HEK293T (cell line): ENCODE measurements around the gene ELOVL3.

Experiments used
- CTCF ChIA-PET: fragments of 350-600 bp; formaldehyde crosslinking; extraction: SDS; loops from one replicate; lab custom pipeline; 2021; ENCODE audit warnings: antibody characterized with exemption, inconsistent platforms; lab: Yijun Ruan, JAX
- POLR2A ChIA-PET: fragments of 350-600 bp; formaldehyde crosslinking; extraction: SDS; loops from one replicate; lab custom pipeline; 2020; ENCODE audit warnings: antibody characterized with exemption, inconsistent platforms; lab: Yijun Ruan, JAX
- DNase-seq: peaks from one replicate; pipeline ENCODE4 v3.0.0; 2012; ENCODE audit warnings: mixed read lengths; ENCODE audit errors: extremely low spot score
- ARNT ChIP-seq: fragments of 450-650 bp; IDR thresholded peaks from 2 replicates; pipeline ENCODE4 v1.6.1; 2017; ENCODE audit warnings: mild to moderate bottlenecking
- BHLHE40 ChIP-seq: fragments of 450-650 bp; IDR thresholded peaks from 2 replicates; pipeline ENCODE4 v1.6.1; 2016; ENCODE audit warnings: mild to moderate bottlenecking, moderate library complexity, borderline replicate concordance
- CTBP1 ChIP-seq: fragments of 450-650 bp; IDR thresholded peaks from 2 replicates; pipeline ENCODE4 v1.6.1; 2016; ENCODE audit warnings: borderline replicate concordance
- ELF4 ChIP-seq: fragments of 450-650 bp; IDR thresholded peaks from 2 replicates; pipeline ENCODE4 v1.6.1; 2017; ENCODE audit warnings: antibody characterized with exemption
- FOXA1 ChIP-seq: fragments of 450-650 bp; IDR thresholded peaks from 2 replicates; pipeline ENCODE4 v1.6.1; 2016; ENCODE audit warnings: mild to moderate bottlenecking
- FOXK2 ChIP-seq: fragments of 450-650 bp; IDR thresholded peaks from 2 replicates; pipeline ENCODE4 v1.6.1; 2016; ENCODE audit warnings: mild to moderate bottlenecking
- FOXM1 ChIP-seq: fragments of 450-650 bp; IDR thresholded peaks from 2 replicates; pipeline ENCODE4 v1.6.1; 2017; ENCODE audit warnings: mild to moderate bottlenecking, borderline replicate concordance
- HDGF ChIP-seq: fragments of 450-650 bp; IDR thresholded peaks from 2 replicates; pipeline ENCODE4 v1.6.1; 2017; ENCODE audit warnings: antibody characterized with exemption, borderline replicate concordance
- L3MBTL2 ChIP-seq: fragments of 450-650 bp; conservative IDR thresholded peaks from 2 replicates; pipeline ENCODE4 v1.6.1; 2016; ENCODE audit warnings: mild to moderate bottlenecking
- LEF1 ChIP-seq: fragments of 450-650 bp; IDR thresholded peaks from 2 replicates; pipeline ENCODE4 v1.6.1; 2017; ENCODE audit warnings: mild to moderate bottlenecking, borderline replicate concordance
- NFRKB ChIP-seq: fragments of 450-650 bp; IDR thresholded peaks from 2 replicates; pipeline ENCODE4 v1.6.1; 2016; ENCODE audit warnings: mild to moderate bottlenecking, moderate library complexity
- SP1 ChIP-seq: fragments of 450-650 bp; IDR thresholded peaks from 2 replicates; pipeline ENCODE4 v1.6.1; 2017
- SUZ12 ChIP-seq: fragments of 450-650 bp; IDR thresholded peaks from 2 replicates; pipeline ENCODE4 v1.6.1; 2016; ENCODE audit warnings: mild to moderate bottlenecking
- TARDBP ChIP-seq: fragments of 450-650 bp; IDR thresholded peaks from 2 replicates; pipeline ENCODE4 v1.6.1; 2016
- ZNF384 ChIP-seq: fragments of 450-650 bp; IDR thresholded peaks from 2 replicates; pipeline ENCODE4 v1.6.1; 2016
- TF ChIP-seq, protein P1 (sequence below): fragments of 450-650 bp; IDR thresholded peaks from 2 replicates; pipeline ENCODE4 v1.6.1; 2016

Gene ELOVL3

DNA sequence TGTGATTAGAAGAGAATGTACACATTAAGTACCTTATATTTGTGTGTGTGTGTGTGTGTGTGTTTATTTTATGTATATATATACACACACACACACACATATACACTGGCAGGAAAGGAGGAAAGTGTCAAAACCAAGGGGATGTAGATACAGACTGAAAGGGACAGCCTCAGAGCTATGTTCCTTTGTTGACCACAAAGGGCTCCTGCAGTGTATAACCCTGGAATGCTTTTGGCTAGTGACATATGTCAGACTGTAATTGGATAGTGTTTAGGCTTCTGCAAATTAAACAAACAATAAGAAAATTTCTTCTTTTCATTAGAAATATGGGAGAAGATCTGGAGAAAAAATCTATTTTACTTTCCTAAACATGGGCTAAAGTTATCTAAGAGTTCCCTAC, 35.1 kb downstream of the ELOVL3 start:
- no peak for TF ChIP-seq SUZ12
- ChIA-PET CTCF (interaction anchor here (0.7 kb wide), 1 partner anchor 243 kb away, joined by 3 read pairs; no protein-coding TSS in a partner anchor), POLR2A (no interaction called here)
- no peak for DNase-seq

DNA sequence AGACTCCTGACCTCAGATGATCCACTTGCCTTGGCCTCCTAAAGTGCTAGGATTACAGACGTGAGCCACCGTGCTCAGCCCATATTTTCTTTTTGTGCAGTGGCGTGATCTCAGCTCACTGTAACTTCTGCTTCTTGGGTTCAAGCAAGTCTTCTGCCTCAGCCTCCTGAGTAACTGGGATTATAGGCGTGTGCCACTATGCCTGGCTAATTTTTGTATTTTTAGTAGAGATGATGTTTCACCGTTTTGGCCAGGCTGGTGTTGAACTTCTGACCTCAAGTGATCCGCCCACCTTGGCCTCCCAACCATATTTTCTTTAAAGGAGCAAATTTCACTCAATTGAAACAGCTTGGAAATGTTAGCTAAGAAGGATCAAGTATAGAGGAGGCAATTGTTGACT, 35.7 kb downstream of the ELOVL3 start:
- CTCF ChIA-PET, result no interaction called here
- TF ChIP-seq TARDBP, result no peak
- DNase-seq, result no peak
- POLR2A ChIA-PET, result no interaction called here

DNA sequence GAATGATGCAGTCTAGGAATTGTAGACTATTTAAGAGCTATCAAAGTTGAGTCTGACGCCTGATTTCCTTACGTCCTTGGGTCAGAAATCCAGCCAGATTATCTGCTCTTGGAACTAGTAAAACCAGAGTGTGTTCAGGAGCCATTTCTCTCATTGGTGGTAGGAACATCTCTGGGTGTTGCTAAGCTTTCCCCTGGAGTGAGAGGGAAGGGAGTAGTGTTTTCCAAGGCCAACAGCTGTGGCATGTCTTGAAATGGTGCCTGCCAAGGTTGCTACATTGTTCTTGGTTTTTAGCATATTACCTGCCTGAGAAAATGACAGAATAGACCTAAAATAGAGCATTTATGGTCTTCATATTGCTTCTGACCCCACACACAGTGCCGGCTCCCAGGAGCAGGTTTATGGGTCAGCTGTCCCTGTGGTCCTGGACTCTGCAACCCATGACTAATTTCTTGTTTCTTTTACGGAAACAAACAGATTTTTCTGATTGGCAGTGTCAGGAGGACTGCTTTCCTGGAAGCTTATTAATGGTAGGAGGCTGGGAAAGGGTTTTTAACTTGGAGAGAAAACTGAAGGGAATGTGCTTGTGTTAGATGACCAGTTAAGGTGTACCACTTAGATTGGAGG, 36.8 kb downstream of the ELOVL3 start:
- ChIA-PET CTCF (no interaction called here), POLR2A (no interaction called here)
- DNase-seq, result no peak
- no peak for TF ChIP-seq ARNT
- no peak for TF ChIP-seq HDGF
- no peak for TF ChIP-seq FOXK2
- TF ChIP-seq FOXM1, result no peak
- TF ChIP-seq LEF1, result no peak

DNA sequence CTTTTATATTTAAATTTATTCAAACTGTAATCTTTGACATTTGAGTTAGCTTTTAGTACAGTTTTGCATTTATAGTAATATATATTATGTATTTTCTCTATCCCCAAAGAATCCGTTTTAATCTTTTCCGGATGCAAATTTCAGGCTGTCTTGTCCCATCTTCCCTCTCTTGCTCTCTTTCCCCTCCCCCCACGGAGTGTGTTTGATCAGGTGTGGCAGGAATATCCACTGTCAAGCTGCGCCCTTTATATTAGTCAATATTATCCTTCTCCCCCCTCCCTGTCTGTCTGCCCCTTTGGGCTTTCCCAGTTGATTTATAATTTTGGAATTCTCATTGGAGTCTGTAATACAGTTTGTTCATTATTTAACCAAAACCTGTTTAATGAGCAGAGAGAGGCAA, 38.3 kb downstream of the ELOVL3 start:
- CTCF ChIA-PET, result no interaction called here
- no peak for DNase-seq
- TF ChIP-seq FOXA1 (no peak), LEF1 (no peak), HDGF (no peak), L3MBTL2 (no peak), ZNF384 (no peak), CTBP1 (no peak), BHLHE40 (no peak), FOXK2 (no peak), NFRKB (no peak), SUZ12 (no peak), TARDBP (no peak), ARNT (no peak), SP1 (no peak), FOXM1 (no peak), ELF4 (no peak)
- TF ChIP-seq, protein P1, sequence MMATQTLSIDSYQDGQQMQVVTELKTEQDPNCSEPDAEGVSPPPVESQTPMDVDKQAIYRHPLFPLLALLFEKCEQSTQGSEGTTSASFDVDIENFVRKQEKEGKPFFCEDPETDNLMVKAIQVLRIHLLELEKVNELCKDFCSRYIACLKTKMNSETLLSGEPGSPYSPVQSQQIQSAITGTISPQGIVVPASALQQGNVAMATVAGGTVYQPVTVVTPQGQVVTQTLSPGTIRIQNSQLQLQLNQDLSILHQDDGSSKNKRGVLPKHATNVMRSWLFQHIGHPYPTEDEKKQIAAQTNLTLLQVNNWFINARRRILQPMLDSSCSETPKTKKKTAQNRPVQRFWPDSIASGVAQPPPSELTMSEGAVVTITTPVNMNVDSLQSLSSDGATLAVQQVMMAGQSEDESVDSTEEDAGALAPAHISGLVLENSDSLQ, result no peak
- POLR2A ChIA-PET, result no interaction called here

DNA sequence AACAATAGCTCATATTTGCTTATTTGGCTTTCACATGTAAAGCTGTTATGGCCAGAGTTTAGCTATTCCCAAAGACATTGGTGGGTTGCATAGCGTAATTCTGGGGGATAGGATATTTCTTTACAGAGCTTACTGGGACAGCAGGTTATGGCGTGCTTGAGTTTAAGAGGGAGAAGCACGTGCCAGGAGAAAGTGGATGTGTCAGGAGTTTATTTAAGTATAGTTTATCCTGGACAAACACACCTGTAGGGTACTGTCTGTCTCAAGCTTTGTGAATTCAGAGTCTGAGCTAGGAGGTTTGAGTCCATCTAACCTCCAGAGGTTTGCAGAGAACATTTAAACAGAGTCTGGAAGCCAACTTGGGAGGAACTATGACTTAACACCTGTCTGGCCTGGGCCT, 40.6 kb downstream of the ELOVL3 start:
- no peak for DNase-seq
- CTCF ChIA-PET, result no interaction called here
- TF ChIP-seq HDGF (no peak), TARDBP (no peak), ARNT (no peak), NFRKB (no peak)
- POLR2A ChIA-PET, result interaction anchor here (1.1 to 1.4 kb wide), 2 partner anchors 19 to 22 kb away, joined by 3 to 5 read pairs; partner anchors contain the start of gene GBF1

DNA sequence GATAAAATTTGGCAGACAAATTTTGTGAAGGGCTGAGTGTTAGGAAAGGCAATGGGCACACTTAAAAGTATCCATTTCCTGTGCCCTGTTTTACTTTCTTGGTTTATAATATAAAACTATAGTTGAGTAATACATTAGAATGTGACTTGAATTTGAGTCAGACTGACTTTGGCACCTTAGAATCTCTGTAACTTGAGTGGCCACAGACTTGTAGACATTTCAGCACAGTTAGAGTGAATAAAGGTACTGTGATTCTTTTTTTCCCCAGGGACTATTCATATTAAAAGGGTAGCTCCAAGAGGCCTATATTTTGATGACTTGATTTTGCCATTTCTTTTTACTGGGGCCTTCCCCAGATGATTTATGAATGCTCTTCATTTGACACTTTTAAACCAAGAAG, 41.6 kb downstream of the ELOVL3 start:
- TF ChIP-seq SP1, result no peak
- no peak for TF ChIP-seq ELF4
- TF ChIP-seq L3MBTL2, result no peak
- TF ChIP-seq, protein P1, result no peak; the same call in 1 of the 2 replicates
- no peak for TF ChIP-seq FOXM1
- no peak for TF ChIP-seq ARNT
- TF ChIP-seq LEF1, result no peak
- no peak for TF ChIP-seq NFRKB
- no peak for TF ChIP-seq FOXA1
- TF ChIP-seq BHLHE40, result no peak
- TF ChIP-seq CTBP1, result no peak
- TF ChIP-seq ZNF384, result no peak
- no peak for TF ChIP-seq HDGF
- no peak for TF ChIP-seq TARDBP
- no peak for TF ChIP-seq FOXK2
- no peak for TF ChIP-seq SUZ12
- DNase-seq, result no peak
- ChIA-PET CTCF (interaction anchor here (0.7 to 0.9 kb wide), 4 partner anchors 10 to 108 kb away, joined by 3 to 5 read pairs (median 3); no protein-coding TSS in a partner anchor), POLR2A (no interaction called here)

DNA sequence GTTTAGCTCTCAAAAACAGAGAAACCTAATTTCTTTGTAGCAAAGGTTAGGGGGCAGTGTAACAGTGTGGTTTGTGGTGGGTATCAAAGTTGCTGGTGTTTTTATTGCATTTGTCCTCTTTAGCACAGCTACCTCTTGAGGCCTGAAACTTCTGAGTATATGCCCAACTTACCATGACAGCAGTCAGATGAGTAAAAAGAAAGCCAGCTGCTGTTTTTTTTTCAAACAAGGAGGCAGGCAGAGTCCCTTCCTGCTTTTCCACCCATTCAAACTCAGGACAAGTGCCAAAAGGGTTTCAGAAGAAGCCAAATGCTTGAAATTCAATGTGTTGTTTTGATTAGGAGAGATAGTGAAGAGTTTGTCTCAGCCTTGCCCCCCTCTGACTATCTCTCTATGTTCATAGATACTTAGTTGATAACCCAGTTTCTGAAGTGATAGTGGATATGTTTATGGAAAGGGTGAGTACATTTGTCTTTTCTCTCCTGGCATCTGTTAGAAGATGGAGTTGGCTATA, 42.3 kb downstream of the ELOVL3 start:
- POLR2A ChIA-PET, result no interaction called here
- CTCF ChIA-PET, result interaction anchor here (0.7 to 0.9 kb wide), 3 partner anchors 23 to 107 kb away, joined by 3 to 5 read pairs (median 3); no protein-coding TSS in a partner anchor
- TF ChIP-seq BHLHE40 (no peak), FOXK2 (no peak), FOXM1 (no peak), ELF4 (no peak), L3MBTL2 (no peak), TARDBP (no peak), HDGF (no peak), FOXA1 (no peak), ARNT (no peak), SUZ12 (no peak), ZNF384 (no peak), NFRKB (no peak), SP1 (no peak), CTBP1 (no peak), LEF1 (no peak)
- TF ChIP-seq, protein P1, result no peak

More for the DNA sequence above, 42.3 kb downstream of the ELOVL3 start:
- DNase-seq, result no peak
